Common myeloid progenitor, CD34-positive (primary cell): Measurements from ENCODE around the gene FOXP1.

ENCODE experiments used
- CTCF ChIA-PET: fragments of 350-600 bp; sonication (Branson Sonifier 250); formaldehyde crosslinking; loops from one replicate; lab custom pipeline; 2021; ENCODE audit warnings: antibody characterized with exemption; lab: Charles Lee
- POLR2A ChIA-PET: fragments of 350-600 bp; sonication (Branson Sonifier 250); formaldehyde crosslinking; loops from one replicate; lab custom pipeline; 2021; ENCODE audit warnings: antibody characterized with exemption; lab: Charles Lee
- DNase-seq, 3 donors: peaks; one replicate each; pipeline versions ENCODE4 v3.0.0 to v3.0.0-alpha.2; 2013
- H3K27ac ChIP-seq, 2 experiments: 1 replicate in 1 of 2; 2 replicates in 1 of 2; pipeline ENCODE4 v1.7.0; 2013; ENCODE audit warnings: inconsistent platforms in 2 of 2, low read length in 2 of 2, mild to moderate bottlenecking in 2 of 2, low read depth in 1 of 2, moderate library complexity in 1 of 2; ENCODE audit not compliant: severe bottlenecking in 2 of 2, insufficient read depth in 1 of 2, poor library complexity in 1 of 2
- H3K27me3 ChIP-seq, 5 experiments: replicated peaks in 2 of 5; 1 replicate in 3 of 5; 2 replicates in 2 of 5; pipeline versions ENCODE4 v1.6.1 to v1.7.0; 2013; ENCODE audit warnings: low read length in 4 of 5, mild to moderate bottlenecking in 2 of 5, moderate library complexity in 2 of 5, inconsistent platforms in 1 of 5; ENCODE audit not compliant: insufficient read depth in 5 of 5, control insufficient read depth in 4 of 5
- H3K36me3 ChIP-seq, 4 experiments: 1 replicate in 2 of 4; 2 replicates in 2 of 4; pipeline versions ENCODE4 v1.6.1 to v1.7.0; 2013; ENCODE audit warnings: low read length in 3 of 4, control low read depth in 1 of 4, mild to moderate bottlenecking in 1 of 4; ENCODE audit not compliant: control insufficient read depth in 4 of 4, insufficient read depth in 4 of 4
- H3K4me1 ChIP-seq, 4 experiments: 1 replicate in 3 of 4; 2 replicates in 1 of 4; pipeline versions ENCODE4 v1.6.1 to v1.7.1; 2013; ENCODE audit warnings: low read length in 3 of 4, mild to moderate bottlenecking in 3 of 4, control low read depth in 1 of 4, inconsistent platforms in 1 of 4, moderate library complexity in 1 of 4; ENCODE audit not compliant: control insufficient read depth in 4 of 4, insufficient read depth in 4 of 4; ENCODE audit errors: control extremely low read depth in 1 of 4
- H3K4me3 ChIP-seq, 7 experiments: 1 replicate in 4 of 7; 2 replicates in 3 of 7; pipeline versions ENCODE4 v1.5.1 to v1.7.0; 2013; ENCODE audit warnings: mild to moderate bottlenecking in 7 of 7, low read length in 6 of 7, moderate library complexity in 6 of 7, inconsistent platforms in 2 of 7, low read depth in 2 of 7, control low read depth in 1 of 7; ENCODE audit not compliant: insufficient read depth in 4 of 7, control insufficient read depth in 1 of 7; ENCODE audit errors: extremely low read depth in 1 of 7
- H3K9me3 ChIP-seq, 5 experiments: 1 replicate in 4 of 5; 2 replicates in 1 of 5; pipeline versions ENCODE4 v1.6.1 to v1.7.1; 2013; ENCODE audit warnings: low read length in 4 of 5, mild to moderate bottlenecking in 2 of 5, inconsistent platforms in 1 of 5, low read depth in 1 of 5, moderate library complexity in 1 of 5; ENCODE audit not compliant: control insufficient read depth in 4 of 5, insufficient read depth in 2 of 5; ENCODE audit errors: control extremely low read depth in 1 of 5
- WGBS: methylation state at CpG from one replicate; pipeline ENCODE4 v1.1.5; 2013; ENCODE audit not compliant: insufficient coverage; 5-methylcytosine and 5-hydroxymethylcytosine counted together

Gene FOXP1

DNA sequence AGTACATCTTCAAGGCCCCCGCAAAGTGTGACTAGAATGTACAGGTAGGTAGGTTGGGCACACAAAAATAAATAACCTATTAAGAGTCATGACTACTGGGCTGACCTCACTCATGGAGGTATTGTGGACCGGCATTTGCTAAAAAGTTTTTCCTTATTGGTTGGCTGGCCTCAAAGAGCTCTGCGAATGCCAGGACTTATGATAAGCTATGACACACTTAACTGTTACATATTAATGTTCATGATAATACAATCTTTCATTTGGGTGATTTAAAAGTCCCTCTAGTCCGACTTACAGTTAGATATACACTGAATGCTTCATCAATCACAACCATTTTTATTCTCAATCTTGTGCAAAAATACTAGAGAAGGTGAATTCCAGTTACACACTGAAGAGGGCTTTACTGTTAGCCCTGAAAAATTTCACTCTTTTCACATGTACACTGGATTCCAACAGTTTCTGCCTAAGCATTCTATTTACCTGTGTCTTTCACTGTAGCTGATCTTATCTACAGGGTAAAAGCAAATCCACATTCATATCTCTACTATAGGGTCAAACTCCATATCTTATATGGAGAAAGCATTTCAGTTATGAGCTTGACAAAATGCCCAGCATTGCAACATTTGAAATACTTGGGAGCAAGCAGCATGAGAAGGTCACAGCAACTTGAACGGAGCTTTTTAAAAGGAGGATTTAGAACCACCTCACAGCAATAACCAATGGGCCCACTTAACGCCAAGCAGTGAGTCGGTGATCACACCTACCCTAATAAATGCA, 329.1 kb downstream of the FOXP1 start:
- H3K9me3 ChIP-seq: no peaks in the 10 kb centered on the region
- POLR2A ChIA-PET: no interaction called here
- H3K36me3 ChIP-seq: peaks cover 0 to 8% (median 2%) of the 10 kb centered on the region in 4 experiments
- H3K4me1 ChIP-seq: peaks cover 0 to 6% (median 2%) of the 10 kb centered on the region in 4 experiments
- H3K27ac ChIP-seq: no peak overlapping the region
- CTCF ChIA-PET: interaction anchor here (0.6 to 1.0 kb wide), 2 partner anchors 9 to 16 kb away, joined by 3 read pairs; no protein-coding TSS in a partner anchor
- H3K27me3 ChIP-seq: no peaks in the 10 kb centered on the region
- H3K4me3 ChIP-seq: no peak overlapping the region
- WGBS: 95% methylated on average over 5 of the region's 7 CpGs
- DNase-seq: no peak

DNA sequence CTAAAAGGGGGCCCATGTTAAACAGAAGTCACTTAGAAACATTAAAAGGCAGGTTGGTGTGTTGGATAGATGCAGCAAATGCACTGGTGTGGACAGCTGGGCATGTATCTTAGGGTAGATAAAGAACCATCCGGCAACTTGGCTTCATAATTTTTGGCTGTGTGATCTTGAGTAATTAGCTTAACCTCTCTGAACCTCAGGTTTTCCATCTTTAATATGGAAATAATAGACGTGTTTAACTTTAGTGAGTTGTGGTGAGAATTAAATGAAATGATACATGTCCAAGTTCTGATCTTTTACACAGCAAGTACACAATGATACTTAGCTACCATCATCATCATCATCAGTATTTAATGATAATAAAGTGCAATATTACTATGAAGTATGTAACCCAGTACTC, 330.4 kb downstream of the FOXP1 start:
- CTCF ChIA-PET: interaction anchor here (1.1 to 1.4 kb wide), 2 partner anchors 42 to 64 kb away, joined by 3 read pairs; no protein-coding TSS in a partner anchor
- Histone ChIP-seq H3K9me3 (no peaks in the 10 kb centered on the region), H3K27me3 (no peaks in the 10 kb centered on the region), H3K4me3 (no peak overlapping the region), H3K27ac (no peak overlapping the region), H3K36me3 (peaks cover 0 to 6% (median 2%) of the 10 kb centered on the region in 4 experiments), H3K4me1 (peaks cover 0 to 9% (median 3%) of the 10 kb centered on the region in 4 experiments)
- POLR2A ChIA-PET: interaction anchor here (1.1 kb wide), 1 partner anchor 12 kb away, joined by 3 read pairs; no protein-coding TSS in a partner anchor
- WGBS: 86% methylated on average over 1 of the region's 2 CpGs
- no peak for DNase-seq

GRCh38 chr3:71252466-71252865, 331.1 kb downstream of the FOXP1 start:
- ChIA-PET CTCF (interaction anchor here (1.1 to 2.1 kb wide), 4 partner anchors 11 to 64 kb away, joined by 3 to 7 read pairs (median 4); no protein-coding TSS in a partner anchor), POLR2A (interaction anchor here (1.1 kb wide), 1 partner anchor 13 kb away, joined by 3 read pairs; no protein-coding TSS in a partner anchor)
- Histone ChIP-seq H3K27ac (no peak overlapping the region), H3K36me3 (peaks cover 0 to 4% (median 2%) of the 10 kb centered on the region in 4 experiments), H3K4me3 (no peak overlapping the region), H3K4me1 (peaks cover 0 to 9% (median 3%) of the 10 kb centered on the region in 4 experiments), H3K9me3 (no peaks in the 10 kb centered on the region), H3K27me3 (no peaks in the 10 kb centered on the region)
- WGBS: 89% methylated on average over 1 of the region's 2 CpGs
- peak in 1 of 3 donors; percentile 11 for DNase-seq

DNA sequence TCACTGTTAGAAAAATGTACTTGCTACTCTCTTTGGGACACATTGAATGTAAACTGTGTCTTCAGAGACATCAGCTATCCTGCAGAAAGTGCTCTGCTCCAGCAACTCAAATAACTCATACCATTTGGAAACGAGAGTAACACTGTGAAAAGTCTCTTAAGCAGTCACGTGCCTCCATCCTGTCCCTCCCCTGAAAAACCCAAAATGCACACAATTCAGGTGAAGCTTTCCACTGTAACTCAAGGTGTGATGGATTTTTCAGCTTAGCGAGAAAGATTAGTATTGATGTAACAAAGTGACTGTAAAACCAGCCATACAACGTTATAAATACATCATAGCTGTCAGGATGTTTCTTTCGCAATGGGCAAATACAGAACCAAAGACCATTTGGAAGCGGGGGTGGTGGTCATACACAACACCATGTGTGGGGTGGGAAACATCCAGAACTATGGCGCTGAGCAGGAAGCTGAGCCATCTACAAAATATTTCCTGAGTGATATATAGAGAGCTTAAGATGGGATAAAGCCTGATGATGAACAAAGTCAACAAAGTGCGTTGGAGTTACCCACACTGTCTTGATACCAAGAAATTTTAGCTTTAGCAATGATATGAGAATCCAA, 332.3 kb downstream of the FOXP1 start:
- ChIA-PET CTCF (interaction anchor here (0.9 to 2.1 kb wide), 7 partner anchors 10 to 244 kb away, joined by 3 to 7 read pairs (median 3); no protein-coding TSS in a partner anchor), POLR2A (no interaction called here)
- H3K9me3 ChIP-seq: no peaks in the 10 kb centered on the region
- no peak overlapping the region for H3K27ac ChIP-seq
- H3K27me3 ChIP-seq: no peaks in the 10 kb centered on the region
- H3K36me3 ChIP-seq: peaks cover 0 to 4% (median 2%) of the 10 kb centered on the region in 4 experiments
- WGBS: 100% methylated on average over 3 of the region's 8 CpGs
- no peak overlapping the region for H3K4me3 ChIP-seq
- no peak for DNase-seq
- peaks cover 0 to 9% (median 3%) of the 10 kb centered on the region in 4 experiments for H3K4me1 ChIP-seq

DNA sequence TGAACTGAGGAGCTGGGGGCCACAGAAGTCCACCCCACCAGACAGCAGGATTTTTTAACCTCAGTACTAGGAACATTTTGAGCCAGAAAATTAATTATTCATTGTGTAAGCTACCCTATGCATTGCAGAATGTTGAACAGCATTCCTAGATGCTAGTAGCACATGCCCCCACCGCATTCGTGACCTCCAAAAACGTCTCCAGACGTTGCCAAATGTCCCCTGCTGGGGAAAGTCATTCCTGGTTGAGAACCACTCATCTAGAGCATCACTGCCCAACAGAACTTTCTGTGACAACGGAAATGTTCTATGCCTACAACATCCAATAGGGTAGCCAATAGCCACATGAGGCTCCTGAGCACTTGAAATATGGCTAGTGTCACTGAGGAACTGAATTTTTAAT, 333.5 kb downstream of the FOXP1 start:
- POLR2A ChIA-PET: no interaction called here
- CTCF ChIA-PET: interaction anchor here (2.1 kb wide), 1 partner anchor 14 kb away, joined by 5 read pairs; no protein-coding TSS in a partner anchor
- 100% methylated on average over 4 of the region's 5 CpGs for WGBS

GRCh38 chr3:71247958-71248335, 335.6 kb downstream of the FOXP1 start:
- Histone ChIP-seq H3K4me3 (no peak overlapping the region), H3K36me3 (peaks cover 0 to 4% (median under 1%) of the 10 kb centered on the region in 4 experiments), H3K27ac (no peak overlapping the region), H3K9me3 (no peaks in the 10 kb centered on the region), H3K27me3 (no peaks in the 10 kb centered on the region), H3K4me1 (peaks cover 0 to 9% (median 3%) of the 10 kb centered on the region in 4 experiments)
- CTCF ChIA-PET: interaction anchor here (1.1 to 1.8 kb wide), 4 partner anchors 9 to 425 kb away, joined by 3 to 7 read pairs (median 3); no protein-coding TSS in a partner anchor
- POLR2A ChIA-PET: no interaction called here
- DNase-seq: no peak
- WGBS: 100% methylated on average over 3 of the region's 3 CpGs

More for the DNA sequence above, 333.5 kb downstream of the FOXP1 start:
- peaks cover 0 to 4% (median 2%) of the 10 kb centered on the region in 4 experiments for H3K36me3 ChIP-seq
- DNase-seq: no peak
- no peaks in the 10 kb centered on the region for H3K9me3 ChIP-seq
- H3K4me3 ChIP-seq: no peak overlapping the region
- no peaks in the 10 kb centered on the region for H3K27me3 ChIP-seq
- peak overlapping the region in 1 of 2 experiments; percentile 51 for H3K27ac ChIP-seq
- peaks cover 0 to 9% (median 4%) of the 10 kb centered on the region in 4 experiments for H3K4me1 ChIP-seq
